Osteoblast (primary cell): ENCODE data around the gene HAGHL. TPM values are rescaled to one million over a fixed set of nuclear protein-coding genes. Genes with fewer than 3 reads are reported as not detected.
"Not testable (repeated sequence)": the region's sequence is repeated elsewhere in the genome, so short reads cannot be mapped to it uniquely, and the experiment has no call there.

ENCODE experiments used
- DNase-seq: peaks from one replicate; pipeline ENCODE4 v3.0.0; 2011; ENCODE audit warnings: low spot score, mixed read lengths; ENCODE audit not compliant: insufficient read length; ENCODE audit errors: missing footprints
- H2AFZ ChIP-seq: 2 replicates; pipeline ENCODE4 v1.6.0; 2011; ENCODE audit warnings: mild to moderate bottlenecking, low read length
- H3K27ac ChIP-seq: 2 replicates; pipeline ENCODE4 v1.5.1; 2011; ENCODE audit warnings: mild to moderate bottlenecking, low read depth, low read length, moderate library complexity
- H3K27me3 ChIP-seq: 2 replicates; pipeline ENCODE4 v1.6.0; 2012; ENCODE audit warnings: mild to moderate bottlenecking, control low read depth, inconsistent platforms, low read length, moderate library complexity; ENCODE audit not compliant: insufficient read depth
- H3K36me3 ChIP-seq: 2 replicates; pipeline ENCODE4 v1.5.1; 2011; ENCODE audit warnings: mild to moderate bottlenecking, low read length, control low read depth, moderate library complexity; ENCODE audit not compliant: insufficient read depth
- H3K4me1 ChIP-seq: 2 replicates; pipeline ENCODE4 v1.5.1; 2011; ENCODE audit warnings: mild to moderate bottlenecking, low read length, control low read depth, moderate library complexity; ENCODE audit not compliant: insufficient read depth
- H3K4me2 ChIP-seq: 2 replicates; pipeline ENCODE4 v1.6.0; 2011; ENCODE audit warnings: mild to moderate bottlenecking, low read length; ENCODE audit not compliant: insufficient read depth
- H3K4me3 ChIP-seq: fragments of 200-600 bp; sonication (generic); 3 replicates; pipeline ENCODE4 v1.5.1; 2012; ENCODE audit warnings: mild to moderate bottlenecking, low read length, inconsistent platforms; ENCODE audit not compliant: insufficient read depth
- H3K79me2 ChIP-seq: 2 replicates; pipeline ENCODE4 v1.6.0; 2012; ENCODE audit warnings: mild to moderate bottlenecking, low read length, control low read depth, inconsistent platforms; ENCODE audit not compliant: insufficient read depth
- H3K9me3 ChIP-seq: 2 replicates; pipeline ENCODE4 v1.5.1; 2011; ENCODE audit warnings: low read depth, low read length, control low read depth
- H4K20me1 ChIP-seq: 2 replicates; pipeline ENCODE4 v1.6.0; 2012; ENCODE audit warnings: mild to moderate bottlenecking, low read length, control low read depth; ENCODE audit not compliant: insufficient read depth
- CTCF ChIP-seq: IDR thresholded peaks from 2 replicates; pipeline ENCODE4 v1.5.1; 2011; ENCODE audit warnings: mild to moderate bottlenecking, low read depth, low read length, moderate library complexity; ENCODE audit errors: extremely low read depth
- total RNA-seq: library from RNA; depleted of rRNA; stranded (reverse); fragments of >200 nt; gene quantifications from 2 replicates; pipeline ENCODE4 v1.2.3, GENCODE V29; 2012

Gene HAGHL
- total RNA-seq, 1 donor, result 16.3 TPM

- H2AFZ ChIP-seq, result no peak overlapping the region
- peaks cover 4% of the 10 kb centered on the region for H4K20me1 ChIP-seq
- peaks cover 36% of the 10 kb centered on the region for H3K27me3 ChIP-seq
- no peak overlapping the region for H3K4me2 ChIP-seq
- no peak overlapping the region for H3K4me3 ChIP-seq
- no peaks in the 10 kb centered on the region for H3K9me3 ChIP-seq
- H3K79me2 ChIP-seq, result no peaks in the 10 kb centered on the region
- H3K4me1 ChIP-seq, result peaks cover 9% of the 10 kb centered on the region
- TF ChIP-seq CTCF, result no peak
- no peaks in the 10 kb centered on the region for H3K36me3 ChIP-seq
- no peak overlapping the region for H3K27ac ChIP-seq
- DNase-seq, result no peak
Measured at GRCh38 chr16:710500-711075, 16.3 kb upstream of the HAGHL start.

GRCh38 chr16:711084-711483, 15.8 kb upstream of the HAGHL start:
- Histone ChIP-seq H3K4me3 (no peak overlapping the region), H3K4me1 (peaks cover 13% of the 10 kb centered on the region), H3K4me2 (no peak overlapping the region), H4K20me1 (peaks cover 4% of the 10 kb centered on the region), H3K27ac (no peak overlapping the region), H3K9me3 (no peaks in the 10 kb centered on the region), H2AFZ (no peak overlapping the region), H3K36me3 (no peaks in the 10 kb centered on the region), H3K79me2 (no peaks in the 10 kb centered on the region), H3K27me3 (peaks cover 36% of the 10 kb centered on the region)
- DNase-seq, result no peak
- no peak for TF ChIP-seq CTCF

DNA sequence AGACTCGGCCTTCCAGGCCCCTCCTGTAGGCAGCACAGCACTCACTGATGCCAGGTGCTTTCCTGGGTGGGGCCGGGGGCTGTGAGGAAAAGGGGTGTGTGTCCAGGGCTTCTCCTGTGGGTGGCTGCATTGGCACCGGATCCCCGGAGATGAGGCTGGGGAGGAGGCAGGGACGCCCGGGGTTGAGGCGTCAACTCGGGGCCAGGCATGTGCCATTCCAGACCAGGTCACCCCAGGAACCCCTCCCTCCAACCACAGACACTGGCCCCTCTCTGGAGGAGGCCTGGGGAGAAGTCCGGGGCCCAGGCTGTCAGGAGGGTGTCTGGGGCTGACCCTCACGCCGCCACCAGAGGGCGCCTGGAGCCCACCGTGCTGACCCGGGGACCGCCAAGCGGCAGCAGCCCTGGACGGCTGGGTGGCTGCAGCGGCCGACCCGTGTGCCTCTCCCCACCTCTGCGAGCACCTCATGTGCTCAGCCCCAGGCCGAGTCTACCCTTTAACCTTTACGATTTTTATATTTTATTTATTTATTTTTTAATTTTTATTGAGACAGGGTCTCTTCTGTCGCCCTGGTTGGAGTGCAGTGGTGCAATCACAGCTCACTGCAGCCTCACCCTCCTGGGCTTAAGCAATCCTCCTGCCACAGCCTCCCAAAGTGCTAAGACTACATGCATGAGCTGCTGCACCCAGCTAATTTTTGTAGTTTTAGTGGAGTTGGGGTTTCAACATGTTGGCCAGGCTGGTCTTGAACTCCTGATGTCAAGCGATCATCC, 15.2 kb upstream of the HAGHL start:
- no peak overlapping the region for H2AFZ ChIP-seq
- H3K36me3 ChIP-seq, result no peaks in the 10 kb centered on the region
- H3K27ac ChIP-seq, result no peak overlapping the region
- H3K4me2 ChIP-seq, result no peak overlapping the region
- peaks cover 6% of the 10 kb centered on the region for H3K79me2 ChIP-seq
- peak; percentile 100 for DNase-seq
- H3K4me1 ChIP-seq, result peaks cover 18% of the 10 kb centered on the region
- peaks cover 31% of the 10 kb centered on the region for H3K27me3 ChIP-seq
- H3K4me3 ChIP-seq, result no peak overlapping the region
- no peaks in the 10 kb centered on the region for H3K9me3 ChIP-seq
- H4K20me1 ChIP-seq, result peaks cover 9% of the 10 kb centered on the region
- TF ChIP-seq CTCF, result peak; percentile 82

- not testable (repeated sequence) for H3K36me3 ChIP-seq, H3K27ac ChIP-seq, H4K20me1 ChIP-seq, H3K9me3 ChIP-seq, H3K79me2 ChIP-seq, H3K4me3 ChIP-seq, H2AFZ ChIP-seq
- H3K27me3 ChIP-seq, result peaks cover 24% of the 10 kb centered on the region
- H3K4me2 ChIP-seq, result peak overlapping the region; percentile 3
- peaks cover 18% of the 10 kb centered on the region for H3K4me1 ChIP-seq
- TF ChIP-seq CTCF, result peak; percentile 56
- DNase-seq, result peak; percentile 98
Measured at GRCh38 chr16:712740-713250, 14.1 kb upstream of the HAGHL start.
